ENCODE measurements around the gene HOXB6. TPM values are rescaled to one million over a fixed set of nuclear protein-coding genes. Genes with fewer than 3 reads are reported as not detected.

The HOXB6 gene
- total RNA-seq, 2 experiments from 2014 or later, result not detected

GRCh38 chr17:48636177-48637018 lies 31.6 kb upstream of the HOXB6 start:
- CTCF ChIA-PET, result interaction anchor here (0.6 to 3.5 kb wide), 63 partner anchors 8 to 1019 kb away, joined by 3 to 33 read pairs (median 4); partner anchors contain the start of genes ATP5MC1, HOXB5, HOXB8 and HOXB9
- DNase-seq (peak; percentile 89), ATAC-seq (peak; percentile 95)
- Mint-ChIP-seq H3K27me3 (peaks cover 74% of the 10 kb centered on the region), H3K36me3 (ENCODE audit: low read depth) (no peaks in the 10 kb centered on the region), H3K27ac (no peak overlapping the region), H3K9me3 (no peaks in the 10 kb centered on the region), H3K4me3 (no peak overlapping the region), H3K4me1 (ENCODE audit: low read depth) (peaks cover 6% of the 10 kb centered on the region)
- intact Hi-C loops (cut with micrococcal nuclease), result no loop called here
- POLR2A ChIA-PET, result interaction anchor here (0.9 to 1.2 kb wide), 2 partner anchors 18 to 102 kb away, joined by 3 to 4 read pairs; no protein-coding TSS in a partner anchor
- TF ChIP-seq CTCF (IDR thresholded peaks at IDR 0.05), result peak; percentile 77

- ChIA-PET POLR2A (interaction anchor here (0.7 kb wide), 1 partner anchor 11 kb away, joined by 3 read pairs; no protein-coding TSS in a partner anchor), CTCF (interaction anchor here (1.4 to 3.5 kb wide), 11 partner anchors 8 to 134 kb away, joined by 4 to 33 read pairs (median 11); partner anchors contain the start of genes HOXB8 and HOXB9)
- Mint-ChIP-seq H3K4me3 (no peak overlapping the region), H3K27me3 (peaks cover 76% of the 10 kb centered on the region), H3K36me3 (ENCODE audit: low read depth) (no peaks in the 10 kb centered on the region), H3K27ac (no peak overlapping the region), H3K9me3 (no peaks in the 10 kb centered on the region), H3K4me1 (ENCODE audit: low read depth) (peaks cover 6% of the 10 kb centered on the region)
- TF ChIP-seq CTCF (IDR thresholded peaks at IDR 0.05), result no peak
- ATAC-seq, result no peak
- intact Hi-C loops (cut with micrococcal nuclease), result no loop called here
- no peak for DNase-seq
Measured at GRCh38 chr17:48634493-48635208, 29.9 kb upstream of the HOXB6 start.

GRCh38 chr17:48633266-48633677 lies 28.5 kb upstream of the HOXB6 start:
- Mint-ChIP-seq H3K36me3 (ENCODE audit: low read depth) (no peaks in the 10 kb centered on the region), H3K4me3 (no peak overlapping the region), H3K27ac (no peak overlapping the region), H3K9me3 (no peaks in the 10 kb centered on the region), H3K4me1 (ENCODE audit: low read depth) (peaks cover 6% of the 10 kb centered on the region), H3K27me3 (peaks cover 84% of the 10 kb centered on the region)
- ATAC-seq (no peak), DNase-seq (no peak)
- intact Hi-C loops (cut with micrococcal nuclease), result no loop called here
- ChIA-PET CTCF (interaction anchor here (1.3 kb wide), 1 partner anchor 46 kb away, joined by 4 read pairs; no protein-coding TSS in a partner anchor), POLR2A (interaction anchor here (0.6 kb wide), 1 partner anchor 383 kb away, joined by 3 read pairs; no protein-coding TSS in a partner anchor)
- TF ChIP-seq CTCF (IDR thresholded peaks at IDR 0.05), result no peak

GRCh38 chr17:48632579-48633265 lies 27.9 kb upstream of the HOXB6 start:
- POLR2A ChIA-PET, result no interaction called here
- DNase-seq (no peak), ATAC-seq (no peak)
- H3K27me3 Mint-ChIP-seq, result peaks cover 84% of the 10 kb centered on the region
- CTCF ChIA-PET, result interaction anchor here (0.8 to 1.5 kb wide), 6 partner anchors 10 to 252 kb away, joined by 3 to 4 read pairs (median 4); partner anchors contain the start of gene HOXB5
- H3K4me3 Mint-ChIP-seq, result peak overlapping the region; percentile 28
- H3K4me1 Mint-ChIP-seq (ENCODE audit: low read depth), result peaks cover 6% of the 10 kb centered on the region
- no peak for TF ChIP-seq CTCF (IDR thresholded peaks at IDR 0.05)
- intact Hi-C loops (cut with micrococcal nuclease), result no loop called here
- H3K36me3 Mint-ChIP-seq (ENCODE audit: low read depth), result no peaks in the 10 kb centered on the region
- no peak overlapping the region for H3K27ac Mint-ChIP-seq
- H3K9me3 Mint-ChIP-seq, result no peaks in the 10 kb centered on the region

Data from activated CD8-positive, alpha-beta T cell treated with anti-CD3 and anti-CD28 coated beads for 36 hours (primary cell).